Ovary (tissue), 9 donors: Measurements from ENCODE around the gene AFF2. TPM values are rescaled to one million over a fixed set of nuclear protein-coding genes. Genes with fewer than 3 reads are reported as not detected.

Source experiments
- DNase-seq, 5 donors: peaks; one replicate each; pipeline ENCODE4 v3.0.0-alpha.2; 2019 to 2020
- H3K27ac ChIP-seq, 2 donors: fragments of 200-600 bp; one replicate each; pipeline versions ENCODE4 v1.5.1 to v1.8.0; 2019 to 2022
- H3K27me3 ChIP-seq: fragments of 200-600 bp; one replicate; pipeline ENCODE4 v1.8.0; 2022
- H3K36me3 ChIP-seq: fragments of 200-600 bp; sonication (generic); one replicate; pipeline ENCODE4 v1.5.1; 2019
- H3K4me1 ChIP-seq: one replicate; pipeline ENCODE4 v1.8.1; 2013; ENCODE audit warnings: mild to moderate bottlenecking, moderate library complexity; ENCODE audit not compliant: insufficient read depth
- H3K4me3 ChIP-seq: fragments of 200-600 bp; sonication (generic); one replicate; pipeline ENCODE4 v1.5.1; 2017
- H3K9me3 ChIP-seq, 2 donors: fragments of 200-600 bp in 1 of 2; sonication (generic) in 1 of 2; one replicate each; pipeline versions ENCODE4 v1.5.1 to v1.8.1; 2013 to 2019; ENCODE audit warnings: mild to moderate bottlenecking in 1 of 2, moderate library complexity in 1 of 2
- EP300 ChIP-seq: sonication (generic); formaldehyde crosslinking; IDR thresholded peaks from one replicate; pipeline ENCODE4 v1.6.1; 2017; ENCODE audit warnings: antibody characterized with exemption
- POLR2A ChIP-seq: fragments of 450-650 bp; IDR thresholded peaks from one replicate; pipeline ENCODE4 v1.6.1; 2017; ENCODE audit warnings: antibody characterized with exemption, mild to moderate bottlenecking, moderate library complexity
- WGBS, 3 donors: extraction: QIAGEN DNeasy Blood & Tissue Kit in 1 of 3; methylation state at CpG; one replicate each; pipeline versions ENCODE4 v1.1.5 to v1.1.7; 2013 to 2017; 5-methylcytosine and 5-hydroxymethylcytosine counted together
- intact Hi-C, 4 donors: fragments of 100-400 bp; cut with DNase I; formaldehyde crosslinking; loops; one replicate each; pipeline versions ENCODE4 v1.11.0 to v1.15.1; 2022 to 2023
- polyA plus RNA-seq, 2 donors: library from polyadenylated mRNA; stranded (reverse); fragments of 200-250 nt in 1 of 2; fragments of 350-450 nt in 1 of 2; fragmentation: Illumina TruSeq in 1 of 2; extraction: RNeasy Lipid Tissue Mini Kit (QIAGEN cat#74804) in 1 of 2; gene quantifications; one replicate each; pipeline ENCODE4 v1.2.3, GENCODE V29; 2013 to 2014
- total RNA-seq, 7 donors: library from RNA; depleted of rRNA in 2 of 7; stranded (reverse); fragments of >200 nt in 2 of 7; fragmentation: NEBNext Ultra II Directional in 3 of 7; extraction: Animal tissue kit (Norgen Biotek cat#: 25700) in 3 of 7; gene quantifications; one replicate each; pipeline versions ENCODE4 v1.1.0 to v1.2.4, GENCODE V29; 2016 to 2023
- TF ChIP-seq, protein P1 (sequence below), 3 donors: fragments of 450-650 bp in 2 of 3; fragments of 200-600 bp in 1 of 3; IDR thresholded peaks; one replicate each; pipeline versions ENCODE4 v1.5.1 to v1.8.0; 2016 to 2022; ENCODE audit warnings: antibody characterized with exemption in 3 of 3, mild to moderate bottlenecking in 1 of 3
- donor health status: DM: no; HTN: no; CAD: no; lungs with moderate emphysema.
- donor health status: DM: no; HTN: no; CAD: no.
- donor health status: Bipolar disorder and iron deficiency.
- donor health status: DM: yes; HTN: yes; CAD: no.
- donor health status: DM: no; HTN: no; CAD: no.
- donor health status: DM: yes; HTN: yes; CAD: no.

The AFF2 gene
- total and polyA plus RNA-seq, 9 donors = 1.3 to 12.3 (median 4.6) TPM

DNA sequence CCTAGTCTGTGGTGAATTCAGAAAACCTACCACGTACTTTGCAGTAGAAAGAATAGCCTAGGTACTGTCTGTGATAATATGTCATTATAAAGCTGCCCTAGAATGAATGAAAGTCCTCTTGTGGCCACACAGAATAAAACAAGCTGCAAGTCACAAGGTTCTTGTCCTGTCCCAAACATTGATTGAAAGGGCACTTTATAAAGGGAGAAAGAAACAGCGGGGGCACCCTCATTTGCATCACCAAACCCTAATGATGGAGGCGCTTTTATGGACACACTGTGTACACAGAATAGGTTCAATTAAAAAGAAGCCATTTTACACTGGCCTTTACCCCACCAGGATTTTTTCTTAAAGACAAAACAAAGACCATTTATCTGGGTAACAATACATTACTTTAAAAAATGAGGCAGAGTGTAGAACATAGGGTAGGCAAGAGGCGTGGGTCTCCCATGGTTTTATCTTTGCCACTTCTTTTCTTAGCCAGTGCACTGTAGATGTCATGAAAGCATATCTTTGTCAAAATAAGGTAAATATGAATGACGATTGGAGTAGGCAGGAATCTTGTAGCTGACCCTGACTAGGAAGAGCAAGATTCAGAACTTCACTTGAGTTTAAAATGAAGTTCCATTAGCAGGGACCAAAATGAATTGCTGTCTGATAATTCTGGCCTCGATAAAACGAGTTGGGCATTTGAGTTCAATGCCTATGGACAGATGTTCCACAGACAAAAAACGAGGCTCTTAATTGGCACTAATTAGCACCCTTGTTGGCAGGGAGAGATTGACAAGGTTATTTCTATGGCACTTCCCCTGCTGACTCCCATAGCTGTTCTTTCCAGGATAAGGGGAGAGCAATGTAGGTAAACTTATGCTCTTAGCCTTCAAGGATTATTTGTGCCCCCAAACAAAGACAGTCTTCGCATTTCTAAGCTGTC is 365.1 kb downstream of the AFF2 start:
- DNase-seq = no peak
- Histone ChIP-seq H3K4me3 (no peak overlapping the region), H3K36me3 (no peaks in the 10 kb centered on the region), H3K9me3 (no peaks in the 10 kb centered on the region), H3K4me1 (no peaks in the 10 kb centered on the region), H3K27ac (no peak overlapping the region), H3K27me3 (no peaks in the 10 kb centered on the region)
- 51 to 58% (median 56%) methylated on average over 9 of the region's 9 CpGs for WGBS, 3 donors
- no peak for TF ChIP-seq POLR2A
- TF ChIP-seq, protein P1, sequence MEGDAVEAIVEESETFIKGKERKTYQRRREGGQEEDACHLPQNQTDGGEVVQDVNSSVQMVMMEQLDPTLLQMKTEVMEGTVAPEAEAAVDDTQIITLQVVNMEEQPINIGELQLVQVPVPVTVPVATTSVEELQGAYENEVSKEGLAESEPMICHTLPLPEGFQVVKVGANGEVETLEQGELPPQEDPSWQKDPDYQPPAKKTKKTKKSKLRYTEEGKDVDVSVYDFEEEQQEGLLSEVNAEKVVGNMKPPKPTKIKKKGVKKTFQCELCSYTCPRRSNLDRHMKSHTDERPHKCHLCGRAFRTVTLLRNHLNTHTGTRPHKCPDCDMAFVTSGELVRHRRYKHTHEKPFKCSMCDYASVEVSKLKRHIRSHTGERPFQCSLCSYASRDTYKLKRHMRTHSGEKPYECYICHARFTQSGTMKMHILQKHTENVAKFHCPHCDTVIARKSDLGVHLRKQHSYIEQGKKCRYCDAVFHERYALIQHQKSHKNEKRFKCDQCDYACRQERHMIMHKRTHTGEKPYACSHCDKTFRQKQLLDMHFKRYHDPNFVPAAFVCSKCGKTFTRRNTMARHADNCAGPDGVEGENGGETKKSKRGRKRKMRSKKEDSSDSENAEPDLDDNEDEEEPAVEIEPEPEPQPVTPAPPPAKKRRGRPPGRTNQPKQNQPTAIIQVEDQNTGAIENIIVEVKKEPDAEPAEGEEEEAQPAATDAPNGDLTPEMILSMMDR (IDR thresholded peaks at IDR 0.05) = no peak
- TF ChIP-seq EP300 = no peak
- intact Hi-C loops = no loop called here

DNA sequence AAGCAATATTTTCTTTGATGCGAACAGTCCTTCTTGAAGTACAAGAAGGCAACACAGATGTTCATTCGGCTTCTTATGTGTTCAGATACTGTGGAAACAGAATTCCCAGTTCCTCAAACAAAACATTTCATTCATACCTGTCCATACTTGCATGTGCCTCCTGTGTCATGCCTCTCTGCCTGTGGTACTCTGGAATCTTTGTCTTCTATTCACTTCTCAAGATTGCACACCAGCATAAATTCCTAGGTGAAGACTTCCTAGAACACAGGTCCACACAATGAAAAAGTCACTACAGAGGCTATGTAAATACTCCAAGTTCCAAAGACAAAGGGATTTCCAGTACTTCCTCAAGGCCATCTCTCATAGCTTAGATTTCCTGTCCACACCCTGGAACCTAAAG is 367.2 kb downstream of the AFF2 start:
- 78 to 91% (median 80%) methylated on average over 2 of the region's 2 CpGs for WGBS, 3 donors
- Histone ChIP-seq H3K9me3 (no peaks in the 10 kb centered on the region), H3K36me3 (no peaks in the 10 kb centered on the region), H3K4me1 (no peaks in the 10 kb centered on the region), H3K27ac (no peak overlapping the region), H3K4me3 (no peak overlapping the region), H3K27me3 (no peaks in the 10 kb centered on the region)
- DNase-seq = no peak
- intact Hi-C loops = no loop called here
- TF ChIP-seq EP300 (no peak), POLR2A (no peak)
- TF ChIP-seq, protein P1 (IDR thresholded peaks at IDR 0.05) = no peak

DNA sequence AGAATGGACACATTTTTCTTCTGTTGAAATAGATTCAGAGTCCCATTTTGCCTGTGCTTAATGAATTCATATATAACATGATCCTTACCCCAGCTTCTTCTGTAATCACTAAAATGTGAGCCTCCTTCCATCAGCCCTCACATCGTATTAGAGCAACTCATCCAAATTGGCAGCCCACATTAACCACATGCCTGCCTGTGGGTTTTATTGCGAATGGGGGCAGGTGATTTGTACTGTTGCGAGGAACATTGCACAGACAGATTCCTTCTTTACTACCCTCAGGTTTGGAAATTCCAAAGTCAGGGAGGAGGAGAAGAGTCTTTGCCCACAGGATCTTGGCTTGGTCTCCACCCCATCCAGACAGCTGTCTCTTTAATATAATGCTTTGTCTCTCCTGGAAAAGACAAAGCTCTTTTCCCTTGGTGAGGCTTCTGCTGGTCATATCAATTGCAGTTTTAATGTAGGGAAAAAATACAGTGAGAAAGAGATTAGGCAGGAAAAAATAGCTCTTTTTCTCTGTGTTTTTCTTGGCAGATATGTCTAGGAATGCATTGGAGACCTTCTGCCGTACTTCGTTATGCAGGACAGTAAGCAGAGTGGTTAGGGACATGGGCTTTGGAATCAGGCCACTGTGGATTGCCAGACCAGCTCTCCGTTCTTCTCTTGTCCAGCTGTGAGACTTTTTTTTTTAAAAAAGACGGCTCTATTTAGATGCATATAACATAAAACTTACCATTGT is 371.2 kb downstream of the AFF2 start:
- Histone ChIP-seq H3K4me1 (no peaks in the 10 kb centered on the region), H3K4me3 (no peak overlapping the region), H3K27ac (no peak overlapping the region), H3K27me3 (no peaks in the 10 kb centered on the region), H3K36me3 (no peaks in the 10 kb centered on the region), H3K9me3 (no peaks in the 10 kb centered on the region)
- intact Hi-C loops = no loop called here
- DNase-seq = no peak
- TF ChIP-seq POLR2A = no peak
- TF ChIP-seq EP300 = no peak
- TF ChIP-seq, protein P1 (IDR thresholded peaks at IDR 0.05) = no peak
- WGBS, 3 donors = 38 to 40% (median 39%) methylated on average over 7 of the region's 7 CpGs

DNA sequence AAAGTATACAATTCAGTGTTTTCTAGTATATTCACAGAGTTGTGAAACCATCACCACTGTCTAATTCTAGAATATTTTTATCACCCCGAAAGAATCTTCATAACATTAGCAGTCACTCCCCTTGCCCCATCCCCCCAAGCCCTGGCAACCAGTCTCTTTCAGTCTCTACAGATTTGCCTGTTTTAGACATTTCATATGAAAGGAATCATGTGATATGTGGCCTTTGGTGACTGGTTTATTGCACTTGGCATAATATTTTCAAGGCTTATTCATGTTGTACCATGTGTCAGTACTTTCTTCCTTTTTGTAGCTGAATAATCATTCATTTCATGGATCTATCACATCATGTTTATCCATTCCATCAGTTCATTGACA is 371.7 kb downstream of the AFF2 start:
- WGBS, 3 donors = 33 to 43% (median 42%) methylated on average over 1 of the region's 1 CpG

More for the DNA sequence above, 371.7 kb downstream of the AFF2 start:
- Histone ChIP-seq H3K4me1 (no peaks in the 10 kb centered on the region), H3K4me3 (no peak overlapping the region), H3K27ac (no peak overlapping the region), H3K9me3 (no peaks in the 10 kb centered on the region), H3K27me3 (no peaks in the 10 kb centered on the region), H3K36me3 (no peaks in the 10 kb centered on the region)
- DNase-seq = no peak
- intact Hi-C loops = no loop called here
- TF ChIP-seq EP300 (no peak), POLR2A (no peak)
- TF ChIP-seq, protein P1 (IDR thresholded peaks at IDR 0.05) = no peak
